HEK293T (cell line): Measurements from ENCODE around the gene TEAD1.

Source experiments
- BHLHE40 ChIP-seq: fragments of 450-650 bp; IDR thresholded peaks from 2 replicates; pipeline ENCODE4 v1.6.1; 2016; ENCODE audit warnings: mild to moderate bottlenecking, moderate library complexity, borderline replicate concordance
- CTBP1 ChIP-seq: fragments of 450-650 bp; IDR thresholded peaks from 2 replicates; pipeline ENCODE4 v1.6.1; 2016; ENCODE audit warnings: borderline replicate concordance
- SP1 ChIP-seq: fragments of 450-650 bp; IDR thresholded peaks from 2 replicates; pipeline ENCODE4 v1.6.1; 2017
- SUZ12 ChIP-seq: fragments of 450-650 bp; IDR thresholded peaks from 2 replicates; pipeline ENCODE4 v1.6.1; 2016; ENCODE audit warnings: mild to moderate bottlenecking
- TARDBP ChIP-seq: fragments of 450-650 bp; IDR thresholded peaks from 2 replicates; pipeline ENCODE4 v1.6.1; 2016
- ZNF384 ChIP-seq: fragments of 450-650 bp; IDR thresholded peaks from 2 replicates; pipeline ENCODE4 v1.6.1; 2016

GRCh38 chr11:12973528-12974181 lies 299.4 kb downstream of the TEAD1 start:
- TF ChIP-seq ZNF384 (no peak), BHLHE40 (no peak), SUZ12 (no peak), CTBP1 (no peak), SP1 (no peak), TARDBP (no peak)
